ENCODE measurements around the gene DAGLB. TPM values are rescaled to one million over a fixed set of nuclear protein-coding genes. Genes with fewer than 3 reads are reported as not detected.

DAGLB gene
- total RNA-seq, 1 experiment from 2014 or later = 23.4 TPM

GRCh38 chr7:6406121-6406520 lies 41.6 kb downstream of the DAGLB start:
- ChIA-PET POLR2A (ENCODE audit: unreplicated experiment) (no interaction called here), CTCF (no interaction called here)
- Histone ChIP-seq H3K9me2 (replicated peaks; ENCODE audit: low read length) (no peaks in the 10 kb centered on the region), H3K4me2 (ENCODE audit: low read length) (no peak overlapping the region), H3K9me3 (ENCODE audit: low read length) (no peaks in the 10 kb centered on the region), H3K9ac (ENCODE audit: low read length) (no peak overlapping the region), H3K27me3 (ENCODE audit: low read length) (no peaks in the 10 kb centered on the region), H3F3A (ENCODE audit: low read length, unreplicated experiment) (no peaks in the 10 kb centered on the region), H3K27ac (ENCODE audit: low read length) (no peak overlapping the region), H4K20me1 (ENCODE audit: low read length) (no peaks in the 10 kb centered on the region), H3K4me1 (ENCODE audit: insufficient read depth, low read length) (no peaks in the 10 kb centered on the region), H2AFZ (ENCODE audit: low read length) (no peak overlapping the region), H3K36me3 (ENCODE audit: low read depth, low read length) (peaks cover 55% of the 10 kb centered on the region), H3K79me2 (ENCODE audit: low read length) (0 out of 2 replicates have a peak, but pooled peaks cover 4% of the 10 kb centered on the region), H3K4me3 (ENCODE audit: low read length) (no peak overlapping the region)
- DNase-seq (no peak), ATAC-seq (no peak)
- intact Hi-C loops (cut with micrococcal nuclease) = no loop called here
- no TSS peak for BruUV-seq (replicated peaks)
- TF ChIP-seq EZH2phosphoT487 (IDR thresholded peaks at IDR 0.05; ENCODE audit: borderline replicate concordance, low read length) (no peak), EZH2 (IDR thresholded peaks at IDR 0.05; ENCODE audit: low read length, unreplicated experiment) (no peak), CTCF (conservative IDR thresholded peaks at IDR 0.05; ENCODE audit: low read depth, low read length) (no peak)

- H3K79me2 ChIP-seq (ENCODE audit: low read length) = peaks cover 20% of the 10 kb centered on the region
- H3K4me1 ChIP-seq (ENCODE audit: insufficient read depth, low read length) = no peaks in the 10 kb centered on the region
- H3F3A ChIP-seq (ENCODE audit: low read length, unreplicated experiment) = no peaks in the 10 kb centered on the region
- ChIA-PET CTCF (no interaction called here), POLR2A (ENCODE audit: unreplicated experiment) (no interaction called here)
- no peaks in the 10 kb centered on the region for H3K9me2 ChIP-seq (replicated peaks; ENCODE audit: low read length)
- H3K4me2 ChIP-seq (ENCODE audit: low read length) = no peak overlapping the region
- no peak overlapping the region for H3K9ac ChIP-seq (ENCODE audit: low read length)
- H3K27ac ChIP-seq (ENCODE audit: low read length) = no peak overlapping the region
- BruUV-seq (replicated peaks) = no TSS peak
- peak; percentile 52 for ATAC-seq
- no peak for DNase-seq
- H4K20me1 ChIP-seq (ENCODE audit: low read length) = peaks cover 14% of the 10 kb centered on the region; the same call in 1 of the 2 replicates
- no peak overlapping the region for H2AFZ ChIP-seq (ENCODE audit: low read length)
- H3K9me3 ChIP-seq (ENCODE audit: low read length) = no peaks in the 10 kb centered on the region
- intact Hi-C loops (cut with micrococcal nuclease) = no loop called here
- H3K27me3 ChIP-seq (ENCODE audit: low read length) = no peaks in the 10 kb centered on the region
- peaks cover 41% of the 10 kb centered on the region for H3K36me3 ChIP-seq (ENCODE audit: low read depth, low read length)
- TF ChIP-seq EZH2phosphoT487 (IDR thresholded peaks at IDR 0.05; ENCODE audit: borderline replicate concordance, low read length) (no peak), EZH2 (IDR thresholded peaks at IDR 0.05; ENCODE audit: low read length, unreplicated experiment) (no peak), CTCF (conservative IDR thresholded peaks at IDR 0.05; ENCODE audit: low read depth, low read length) (no peak)
- H3K4me3 ChIP-seq (ENCODE audit: low read length) = no peak overlapping the region
These were observed 43.8 kb downstream of the DAGLB start for GRCh38 chr7:6403907-6404306.

GRCh38 chr7:6402741-6403140 lies 45.0 kb downstream of the DAGLB start:
- H3K9ac ChIP-seq (ENCODE audit: low read length) = no peak overlapping the region
- H4K20me1 ChIP-seq (ENCODE audit: low read length) = peaks cover 24% of the 10 kb centered on the region; the same call in 1 of the 2 replicates
- H3K27me3 ChIP-seq (ENCODE audit: low read length) = no peaks in the 10 kb centered on the region
- no peaks in the 10 kb centered on the region for H3K4me1 ChIP-seq (ENCODE audit: insufficient read depth, low read length)
- ChIA-PET CTCF (no interaction called here), POLR2A (ENCODE audit: unreplicated experiment) (no interaction called here)
- DNase-seq (no peak), ATAC-seq (no peak)
- H3K4me2 ChIP-seq (ENCODE audit: low read length) = no peak overlapping the region
- H3K9me2 ChIP-seq (replicated peaks; ENCODE audit: low read length) = no peaks in the 10 kb centered on the region
- H2AFZ ChIP-seq (ENCODE audit: low read length) = no peak overlapping the region
- no peak overlapping the region for H3K27ac ChIP-seq (ENCODE audit: low read length)
- peaks cover 44% of the 10 kb centered on the region for H3K36me3 ChIP-seq (ENCODE audit: low read depth, low read length)
- BruUV-seq (replicated peaks) = TSS peak; percentile 32
- intact Hi-C loops (cut with micrococcal nuclease) = no loop called here
- TF ChIP-seq EZH2phosphoT487 (IDR thresholded peaks at IDR 0.05; ENCODE audit: borderline replicate concordance, low read length) (no peak), CTCF (conservative IDR thresholded peaks at IDR 0.05; ENCODE audit: low read depth, low read length) (no peak), EZH2 (IDR thresholded peaks at IDR 0.05; ENCODE audit: low read length, unreplicated experiment) (no peak)
- no peak overlapping the region for H3K4me3 ChIP-seq (ENCODE audit: low read length)
- no peaks in the 10 kb centered on the region for H3K9me3 ChIP-seq (ENCODE audit: low read length)
- peaks cover 32% of the 10 kb centered on the region for H3K79me2 ChIP-seq (ENCODE audit: low read length)
- no peaks in the 10 kb centered on the region for H3F3A ChIP-seq (ENCODE audit: low read length, unreplicated experiment)

Measured in PC-3 (cell line).